HepG2 (cell line): Measurements from ENCODE around the gene PDZK1. TPM values are rescaled to one million over a fixed set of nuclear protein-coding genes. Genes with fewer than 3 reads are reported as not detected.

Experiments used
- BORCS8-MEF2B ChIP-seq: sonication (generic); formaldehyde crosslinking; IDR thresholded peaks from 2 replicates; pipeline ENCODE4 v1.8.0; 2022; ENCODE audit warnings: mild to moderate bottlenecking, missing genetic modification reagents
- EHMT2 ChIP-seq: fragments of 200-600 bp; sonication (generic); IDR thresholded peaks from 2 replicates; pipeline ENCODE4 v1.7.0; 2017; ENCODE audit warnings: antibody characterized with exemption, low read depth, low read length, borderline replicate concordance
- ETV6 ChIP-seq: sonication (generic); formaldehyde crosslinking; conservative IDR thresholded peaks from 2 replicates; pipeline ENCODE4 v1.4.0; 2020; ENCODE audit warnings: missing genetic modification reagents
- HDAC1 ChIP-seq: sonication (generic); formaldehyde crosslinking; IDR thresholded peaks from 2 replicates; pipeline ENCODE4 v1.5.1; 2020; ENCODE audit warnings: mild to moderate bottlenecking, missing genetic modification reagents
- HES4 ChIP-seq: sonication (generic); formaldehyde crosslinking; IDR thresholded peaks from 2 replicates; pipeline ENCODE4 v1.9.0; 2021; ENCODE audit warnings: mild to moderate bottlenecking, missing genetic modification reagents, borderline replicate concordance
- IRX3 ChIP-seq: sonication (generic); formaldehyde crosslinking; IDR thresholded peaks from 2 replicates; pipeline ENCODE4 v1.8.1; 2023; ENCODE audit warnings: mild to moderate bottlenecking, low read depth, missing genetic modification reagents, borderline replicate concordance
- SETDB1 ChIP-seq: sonication (generic); formaldehyde crosslinking; IDR thresholded peaks from 2 replicates; pipeline ENCODE4 v1.5.1; 2020; ENCODE audit warnings: missing genetic modification reagents, mild to moderate bottlenecking, borderline replicate concordance
- SP5 ChIP-seq: IDR thresholded peaks from 2 replicates; pipeline ENCODE4 v1.6.1; 2016; ENCODE audit warnings: low read depth, borderline replicate concordance
- ZNF17 ChIP-seq: sonication (generic); formaldehyde crosslinking; IDR thresholded peaks from 2 replicates; pipeline ENCODE4 v1.5.0; 2020; ENCODE audit warnings: mild to moderate bottlenecking, missing genetic modification reagents
- ZNF225 ChIP-seq: sonication (generic); formaldehyde crosslinking; IDR thresholded peaks from 2 replicates; pipeline ENCODE4 v1.4.0; 2020; ENCODE audit warnings: mild to moderate bottlenecking, missing genetic modification reagents
- ZNF563 ChIP-seq: sonication (generic); formaldehyde crosslinking; IDR thresholded peaks from 2 replicates; pipeline ENCODE4 v1.8.0; 2022; ENCODE audit warnings: mild to moderate bottlenecking, moderate library complexity, missing genetic modification reagents
- ZNF878 ChIP-seq: sonication (generic); formaldehyde crosslinking; IDR thresholded peaks from 2 replicates; pipeline ENCODE4 v1.8.1; 2023; ENCODE audit warnings: mild to moderate bottlenecking, missing genetic modification reagents, moderate library complexity
- polyA plus RNA-seq, 8 experiments: library from polyadenylated mRNA; depleted of rRNA in 3 of 8; stranded (reverse) in 7 of 8; unstranded in 1 of 8; fragments of >200 nt; fragmentation: Illumina TruSeq in 4 of 8; extraction: Trizol in 4 of 8; gene quantifications; 2 replicates each; pipeline versions ENCODE4 v1.2.1 to v1.2.3, GENCODE V29; 2011 to 2016; ENCODE audit warnings: low read depth in 4 of 8, missing spikeins in 1 of 8, mixed read lengths in 1 of 8; ENCODE audit not compliant: insufficient read depth in 1 of 8
- total RNA-seq, 5 experiments: library from RNA; depleted of rRNA; stranded (reverse); fragments of >200 nt; fragmentation: Illumina TruSeq; extraction: Trizol; gene quantifications; 2 replicates each; pipeline ENCODE4 v1.2.3, GENCODE V29; 2016; ENCODE audit warnings: low read depth in 1 of 5
- TF ChIP-seq, protein P1 (sequence below): sonication (generic); formaldehyde crosslinking; IDR thresholded peaks from 2 replicates; pipeline ENCODE4 v1.4.0; 2020; ENCODE audit warnings: mild to moderate bottlenecking, missing genetic modification reagents, borderline replicate concordance
- TF ChIP-seq, protein P2 (sequence below): sonication (generic); formaldehyde crosslinking; IDR thresholded peaks from 2 replicates; pipeline ENCODE4 v1.5.0; 2020; ENCODE audit warnings: mild to moderate bottlenecking, missing genetic modification reagents, borderline replicate concordance
- TF ChIP-seq, protein P3 (sequence below): sonication (generic); formaldehyde crosslinking; IDR thresholded peaks from 2 replicates; pipeline ENCODE4 v1.4.0; 2020; ENCODE audit warnings: missing genetic modification reagents, borderline replicate concordance
- TF ChIP-seq, protein P4 (sequence below): sonication (generic); formaldehyde crosslinking; IDR thresholded peaks from 2 replicates; pipeline ENCODE4 v1.5.0; 2020; ENCODE audit warnings: missing genetic modification reagents

PDZK1 gene
- total and polyA plus RNA-seq, 2 of the 13 experiments (the other 11 are each of a cell fraction or from before 2014, with no cell fraction given): 16.2 to 46.4 TPM

DNA sequence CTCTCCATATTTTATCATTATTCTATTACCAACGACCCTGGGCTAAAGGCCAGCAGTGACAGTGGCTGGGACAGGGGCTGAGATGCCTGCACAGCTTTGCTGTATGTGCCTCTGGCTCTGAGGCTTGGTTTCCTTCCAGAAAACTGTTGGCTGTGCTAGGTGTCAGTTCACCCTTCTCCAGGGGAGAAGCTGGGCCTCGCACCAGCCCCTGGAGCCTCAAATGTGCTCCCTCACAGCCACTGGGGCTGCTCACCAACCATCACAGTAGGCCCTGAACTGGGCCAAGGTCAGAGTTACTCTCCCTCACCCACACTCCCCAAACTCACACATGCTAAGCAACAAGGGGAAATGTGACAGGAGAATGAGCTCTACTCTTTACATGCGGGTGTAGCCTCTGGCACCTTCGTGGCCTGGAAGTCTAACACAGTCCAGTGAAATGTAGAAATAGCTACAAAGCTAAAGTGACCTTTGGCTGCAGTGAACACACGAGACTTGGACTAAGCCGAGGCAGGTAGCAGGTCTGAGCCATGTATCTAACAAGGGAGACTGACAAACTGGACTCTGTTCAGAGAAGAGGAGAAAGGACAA is 7.5 kb upstream of the PDZK1 start (continued):
- TF ChIP-seq, protein P1, sequence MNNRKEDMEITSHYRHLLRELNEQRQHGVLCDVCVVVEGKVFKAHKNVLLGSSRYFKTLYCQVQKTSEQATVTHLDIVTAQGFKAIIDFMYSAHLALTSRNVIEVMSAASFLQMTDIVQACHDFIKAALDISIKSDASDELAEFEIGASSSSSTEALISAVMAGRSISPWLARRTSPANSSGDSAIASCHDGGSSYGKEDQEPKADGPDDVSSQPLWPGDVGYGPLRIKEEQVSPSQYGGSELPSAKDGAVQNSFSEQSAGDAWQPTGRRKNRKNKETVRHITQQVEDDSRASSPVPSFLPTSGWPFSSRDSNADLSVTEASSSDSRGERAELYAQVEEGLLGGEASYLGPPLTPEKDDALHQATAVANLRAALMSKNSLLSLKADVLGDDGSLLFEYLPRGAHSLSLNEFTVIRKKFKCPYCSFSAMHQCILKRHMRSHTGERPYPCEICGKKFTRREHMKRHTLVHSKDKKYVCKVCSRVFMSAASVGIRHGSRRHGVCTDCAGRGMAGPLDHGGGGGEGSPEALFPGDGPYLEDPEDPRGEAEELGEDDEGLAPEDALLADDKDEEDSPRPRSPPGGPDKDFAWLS: no peak
- TF ChIP-seq, protein P2, sequence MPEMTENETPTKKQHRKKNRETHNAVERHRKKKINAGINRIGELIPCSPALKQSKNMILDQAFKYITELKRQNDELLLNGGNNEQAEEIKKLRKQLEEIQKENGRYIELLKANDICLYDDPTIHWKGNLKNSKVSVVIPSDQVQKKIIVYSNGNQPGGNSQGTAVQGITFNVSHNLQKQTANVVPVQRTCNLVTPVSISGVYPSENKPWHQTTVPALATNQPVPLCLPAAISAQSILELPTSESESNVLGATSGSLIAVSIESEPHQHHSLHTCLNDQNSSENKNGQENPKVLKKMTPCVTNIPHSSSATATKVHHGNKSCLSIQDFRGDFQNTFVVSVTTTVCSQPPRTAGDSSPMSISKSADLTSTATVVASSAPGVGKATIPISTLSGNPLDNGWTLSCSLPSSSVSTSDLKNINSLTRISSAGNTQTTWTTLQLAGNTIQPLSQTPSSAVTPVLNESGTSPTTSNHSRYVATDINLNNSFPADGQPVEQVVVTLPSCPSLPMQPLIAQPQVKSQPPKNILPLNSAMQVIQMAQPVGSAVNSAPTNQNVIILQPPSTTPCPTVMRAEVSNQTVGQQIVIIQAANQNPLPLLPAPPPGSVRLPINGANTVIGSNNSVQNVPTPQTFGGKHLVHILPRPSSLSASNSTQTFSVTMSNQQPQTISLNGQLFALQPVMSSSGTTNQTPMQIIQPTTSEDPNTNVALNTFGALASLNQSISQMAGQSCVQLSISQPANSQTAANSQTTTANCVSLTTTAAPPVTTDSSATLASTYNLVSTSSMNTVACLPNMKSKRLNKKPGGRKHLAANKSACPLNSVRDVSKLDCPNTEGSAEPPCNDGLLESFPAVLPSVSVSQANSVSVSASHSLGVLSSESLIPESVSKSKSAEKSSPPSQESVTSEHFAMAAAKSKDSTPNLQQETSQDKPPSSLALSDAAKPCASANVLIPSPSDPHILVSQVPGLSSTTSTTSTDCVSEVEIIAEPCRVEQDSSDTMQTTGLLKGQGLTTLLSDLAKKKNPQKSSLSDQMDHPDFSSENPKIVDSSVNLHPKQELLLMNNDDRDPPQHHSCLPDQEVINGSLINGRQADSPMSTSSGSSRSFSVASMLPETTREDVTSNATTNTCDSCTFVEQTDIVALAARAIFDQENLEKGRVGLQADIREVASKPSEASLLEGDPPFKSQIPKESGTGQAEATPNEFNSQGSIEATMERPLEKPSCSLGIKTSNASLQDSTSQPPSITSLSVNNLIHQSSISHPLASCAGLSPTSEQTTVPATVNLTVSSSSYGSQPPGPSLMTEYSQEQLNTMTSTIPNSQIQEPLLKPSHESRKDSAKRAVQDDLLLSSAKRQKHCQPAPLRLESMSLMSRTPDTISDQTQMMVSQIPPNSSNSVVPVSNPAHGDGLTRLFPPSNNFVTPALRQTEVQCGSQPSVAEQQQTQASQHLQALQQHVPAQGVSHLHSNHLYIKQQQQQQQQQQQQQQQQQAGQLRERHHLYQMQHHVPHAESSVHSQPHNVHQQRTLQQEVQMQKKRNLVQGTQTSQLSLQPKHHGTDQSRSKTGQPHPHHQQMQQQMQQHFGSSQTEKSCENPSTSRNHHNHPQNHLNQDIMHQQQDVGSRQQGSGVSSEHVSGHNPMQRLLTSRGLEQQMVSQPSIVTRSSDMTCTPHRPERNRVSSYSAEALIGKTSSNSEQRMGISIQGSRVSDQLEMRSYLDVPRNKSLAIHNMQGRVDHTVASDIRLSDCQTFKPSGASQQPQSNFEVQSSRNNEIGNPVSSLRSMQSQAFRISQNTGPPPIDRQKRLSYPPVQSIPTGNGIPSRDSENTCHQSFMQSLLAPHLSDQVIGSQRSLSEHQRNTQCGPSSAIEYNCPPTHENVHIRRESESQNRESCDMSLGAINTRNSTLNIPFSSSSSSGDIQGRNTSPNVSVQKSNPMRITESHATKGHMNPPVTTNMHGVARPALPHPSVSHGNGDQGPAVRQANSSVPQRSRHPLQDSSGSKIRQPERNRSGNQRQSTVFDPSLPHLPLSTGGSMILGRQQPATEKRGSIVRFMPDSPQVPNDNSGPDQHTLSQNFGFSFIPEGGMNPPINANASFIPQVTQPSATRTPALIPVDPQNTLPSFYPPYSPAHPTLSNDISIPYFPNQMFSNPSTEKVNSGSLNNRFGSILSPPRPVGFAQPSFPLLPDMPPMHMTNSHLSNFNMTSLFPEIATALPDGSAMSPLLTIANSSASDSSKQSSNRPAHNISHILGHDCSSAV (CRISPR knock-in tag): no peak
- TF ChIP-seq IRX3 (CRISPR knock-in tag) (no peak; the same call in 1 of the 2 replicates), ZNF225 (CRISPR knock-in tag) (no peak), EHMT2 (no peak), ETV6 (no peak), SETDB1 (CRISPR knock-in tag) (no peak), HDAC1 (CRISPR knock-in tag) (peak; percentile 80), BORCS8-MEF2B (CRISPR knock-in tag) (peak; percentile 92), ZNF563 (CRISPR knock-in tag) (peak; percentile 83; the same call in 1 of the 2 replicates), ZNF878 (CRISPR knock-in tag) (0 out of 2 replicates have a peak, but pooled peaks have one; percentile 36), ZNF17 (CRISPR knock-in tag) (no peak), SP5 (CRISPR knock-in tag) (no peak), HES4 (CRISPR knock-in tag) (peak; percentile 90; the same call in 1 of the 2 replicates)
- TF ChIP-seq, protein P3, sequence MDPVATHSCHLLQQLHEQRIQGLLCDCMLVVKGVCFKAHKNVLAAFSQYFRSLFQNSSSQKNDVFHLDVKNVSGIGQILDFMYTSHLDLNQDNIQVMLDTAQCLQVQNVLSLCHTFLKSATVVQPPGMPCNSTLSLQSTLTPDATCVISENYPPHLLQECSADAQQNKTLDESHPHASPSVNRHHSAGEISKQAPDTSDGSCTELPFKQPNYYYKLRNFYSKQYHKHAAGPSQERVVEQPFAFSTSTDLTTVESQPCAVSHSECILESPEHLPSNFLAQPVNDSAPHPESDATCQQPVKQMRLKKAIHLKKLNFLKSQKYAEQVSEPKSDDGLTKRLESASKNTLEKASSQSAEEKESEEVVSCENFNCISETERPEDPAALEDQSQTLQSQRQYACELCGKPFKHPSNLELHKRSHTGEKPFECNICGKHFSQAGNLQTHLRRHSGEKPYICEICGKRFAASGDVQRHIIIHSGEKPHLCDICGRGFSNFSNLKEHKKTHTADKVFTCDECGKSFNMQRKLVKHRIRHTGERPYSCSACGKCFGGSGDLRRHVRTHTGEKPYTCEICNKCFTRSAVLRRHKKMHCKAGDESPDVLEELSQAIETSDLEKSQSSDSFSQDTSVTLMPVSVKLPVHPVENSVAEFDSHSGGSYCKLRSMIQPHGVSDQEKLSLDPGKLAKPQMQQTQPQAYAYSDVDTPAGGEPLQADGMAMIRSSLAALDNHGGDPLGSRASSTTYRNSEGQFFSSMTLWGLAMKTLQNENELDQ (CRISPR knock-in tag): no peak
- TF ChIP-seq, protein P4, sequence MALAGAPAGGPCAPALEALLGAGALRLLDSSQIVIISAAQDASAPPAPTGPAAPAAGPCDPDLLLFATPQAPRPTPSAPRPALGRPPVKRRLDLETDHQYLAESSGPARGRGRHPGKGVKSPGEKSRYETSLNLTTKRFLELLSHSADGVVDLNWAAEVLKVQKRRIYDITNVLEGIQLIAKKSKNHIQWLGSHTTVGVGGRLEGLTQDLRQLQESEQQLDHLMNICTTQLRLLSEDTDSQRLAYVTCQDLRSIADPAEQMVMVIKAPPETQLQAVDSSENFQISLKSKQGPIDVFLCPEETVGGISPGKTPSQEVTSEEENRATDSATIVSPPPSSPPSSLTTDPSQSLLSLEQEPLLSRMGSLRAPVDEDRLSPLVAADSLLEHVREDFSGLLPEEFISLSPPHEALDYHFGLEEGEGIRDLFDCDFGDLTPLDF (CRISPR knock-in tag): no peak
